HUDEP-2 (cell line): ENCODE data around the gene KIF23.
A peak's percentile ranks its signal among the peaks of the same experiment; 100 is the strongest.

ENCODE experiments used
- DNase-seq, 76 experiments: peaks; one replicate each; lab custom pipeline; 2025; ENCODE audit not compliant: unreplicated experiment in 76 of 76; lab: John Stamatoyannopoulos, UW

Gene KIF23

DNA sequence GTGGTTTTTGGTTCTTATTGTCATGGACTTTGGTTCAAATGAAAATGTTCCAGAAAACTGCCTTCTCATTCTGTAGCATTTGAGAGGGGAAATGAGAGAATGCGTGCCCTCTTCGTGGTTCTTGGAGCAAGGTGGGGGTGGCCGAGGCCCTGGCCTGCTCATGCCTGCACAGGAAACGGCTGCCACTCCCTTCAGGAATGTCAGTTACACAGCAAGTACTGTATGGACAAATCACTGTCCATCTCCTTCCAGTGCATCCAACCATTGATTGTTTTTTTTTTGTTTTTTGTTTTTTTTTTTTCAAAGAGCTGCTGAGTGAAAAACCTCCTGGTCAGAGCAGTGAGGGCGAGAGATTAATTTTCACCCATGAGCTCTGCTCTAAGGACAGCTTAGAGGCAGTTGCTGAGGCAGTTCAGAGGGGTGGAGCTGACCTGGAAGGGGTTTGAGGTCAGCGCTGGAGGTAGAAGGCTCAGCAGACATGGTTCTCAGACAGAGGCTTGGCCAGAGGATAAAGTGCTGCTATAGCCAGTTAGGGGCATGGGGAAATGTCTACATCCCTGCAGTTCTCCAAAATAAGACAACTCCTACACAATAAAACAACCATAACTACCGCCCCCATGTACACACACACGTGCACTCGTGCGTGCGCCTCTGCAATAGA is 20.2 kb upstream of the KIF23 start:
- DNase-seq = no peak

DNA sequence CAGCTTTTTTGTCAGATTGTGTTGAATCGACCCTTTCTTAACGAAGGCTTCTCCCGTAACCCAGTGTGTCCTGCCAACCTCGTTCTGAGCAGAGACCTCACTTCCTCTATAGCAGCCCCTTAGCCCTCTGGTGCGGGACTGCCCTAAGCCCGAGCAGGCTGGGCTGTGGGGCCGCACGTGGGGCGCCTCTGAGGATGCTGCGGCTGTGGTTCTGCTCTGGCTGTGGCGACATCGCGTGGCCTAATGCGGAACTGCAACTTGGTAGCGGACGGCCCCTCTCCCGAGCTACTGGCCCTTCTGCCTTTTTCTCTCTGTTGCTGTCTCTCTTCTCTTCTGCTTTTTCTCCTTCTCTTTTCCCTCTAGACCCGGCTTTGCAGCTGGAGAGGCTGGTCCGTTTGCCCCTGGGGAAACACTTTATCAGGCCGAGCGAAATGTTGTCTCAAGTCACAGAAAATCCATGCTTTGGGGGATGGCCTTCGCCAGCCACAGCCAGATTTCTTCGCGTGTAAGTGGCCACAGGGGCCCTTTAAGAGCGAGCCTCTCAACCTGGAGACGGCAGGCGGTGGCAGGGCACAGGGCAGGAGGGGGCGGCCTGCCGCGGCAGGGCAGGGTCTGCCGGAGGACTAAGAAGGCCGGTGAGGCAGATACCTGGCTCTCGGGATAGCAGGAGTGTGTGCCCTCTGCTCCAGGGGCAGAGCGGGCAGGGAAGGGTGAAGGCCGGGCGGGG is 19.4 kb upstream of the KIF23 start:
- peak in 65 of 76 experiments; percentile 5 to 85 (median 56) for DNase-seq

DNA sequence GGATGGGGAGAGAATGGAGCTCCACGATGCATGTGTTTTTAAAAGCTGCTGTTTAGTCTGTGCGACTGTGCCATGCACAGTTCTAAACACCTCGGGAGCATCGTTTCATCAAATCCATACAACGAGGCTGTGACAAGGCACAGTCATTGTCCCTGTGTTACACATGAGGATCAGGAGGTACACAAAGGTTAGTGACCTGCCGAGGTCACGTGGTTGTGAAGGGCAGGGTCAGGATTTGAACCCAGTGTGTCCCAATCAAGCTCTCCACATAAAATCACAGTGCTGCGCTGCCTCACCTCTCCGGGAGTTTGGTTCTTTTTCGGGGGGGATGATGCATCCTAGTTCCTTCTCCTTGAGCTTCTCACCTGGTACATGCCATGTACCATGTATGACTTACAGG is 18.7 kb upstream of the KIF23 start:
- DNase-seq = no peak

DNA sequence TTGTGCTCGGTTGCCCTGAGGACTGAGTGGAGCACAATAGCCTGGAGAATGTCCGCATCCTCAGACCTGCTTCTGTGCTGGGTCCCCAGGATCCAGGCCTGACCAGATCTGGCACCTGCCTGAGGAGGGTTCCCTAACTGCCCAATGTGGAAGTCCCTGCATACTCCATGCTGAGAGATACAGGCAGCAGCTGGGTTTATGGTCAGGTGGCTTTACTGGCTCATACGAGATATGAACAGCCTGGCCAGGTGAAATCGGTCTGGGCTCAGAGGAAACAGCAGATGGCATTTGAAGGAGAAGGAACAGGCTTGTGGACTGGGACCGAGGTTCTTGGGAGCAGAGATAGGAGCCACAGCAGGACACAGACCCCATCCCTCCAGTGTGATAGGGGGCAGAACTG is 18.2 kb upstream of the KIF23 start:
- DNase-seq = no peak

DNA sequence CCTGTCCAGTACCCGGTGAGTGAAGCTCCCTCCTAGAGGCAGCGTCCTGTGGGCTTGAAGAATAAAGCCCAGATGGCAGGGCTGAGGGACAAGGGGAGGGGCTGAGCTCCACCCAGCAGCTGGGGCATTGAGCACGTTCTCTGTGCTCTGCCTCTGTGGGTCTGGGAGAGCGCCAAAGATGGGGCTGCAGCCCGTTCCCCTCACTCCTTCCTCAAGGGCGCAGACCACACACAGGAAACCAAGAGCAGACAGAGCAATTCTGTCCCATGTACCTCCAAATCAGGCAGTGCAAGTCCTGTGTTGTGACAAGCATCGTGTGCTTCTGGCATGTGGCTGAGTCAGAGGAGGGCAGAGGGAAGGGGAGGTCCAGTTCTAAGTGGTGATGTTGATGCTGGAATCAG is 15.7 kb upstream of the KIF23 start:
- no peak for DNase-seq

DNA sequence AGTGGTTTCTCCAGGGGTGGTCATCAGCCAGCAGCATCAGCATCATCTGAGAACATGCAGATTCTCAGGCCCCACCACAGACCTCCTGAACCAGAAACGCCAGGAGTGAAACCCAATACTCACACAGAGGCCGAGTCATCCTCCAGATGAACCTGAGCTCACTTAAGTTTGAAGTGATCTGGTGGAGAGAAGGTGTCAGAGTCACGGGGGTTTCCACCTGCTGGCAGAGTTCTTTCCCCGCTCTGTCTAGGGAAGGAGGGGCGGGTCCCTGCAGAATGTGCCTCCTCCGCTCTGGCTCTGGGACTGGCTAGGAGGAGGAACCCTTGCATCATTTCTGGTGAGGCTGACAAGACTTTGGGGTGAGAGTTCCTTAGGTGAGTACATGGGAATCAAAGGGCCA is 13.3 kb upstream of the KIF23 start:
- no peak for DNase-seq

DNA sequence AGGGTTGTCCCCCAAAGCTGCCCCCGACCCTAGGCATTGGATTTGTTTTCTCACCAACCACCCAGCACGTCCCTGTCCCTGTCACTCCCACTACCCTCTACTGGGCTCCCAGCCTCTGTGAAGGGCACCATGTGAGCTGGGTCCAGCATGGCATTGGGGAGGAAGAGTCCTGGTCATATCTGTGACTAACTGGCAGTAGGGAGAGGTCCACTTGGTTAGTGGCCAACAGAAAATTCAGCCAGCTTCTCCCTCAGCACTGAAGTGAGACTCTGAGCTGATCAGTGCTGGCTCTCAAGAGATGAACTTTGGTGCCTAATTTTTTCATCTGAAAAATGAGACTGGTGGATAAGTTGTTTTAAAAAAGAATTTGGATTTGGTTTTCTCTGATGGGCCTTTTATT is 11.3 kb upstream of the KIF23 start:
- peak in 9 of 76 experiments; percentile 4 to 29 (median 11) for DNase-seq

DNA sequence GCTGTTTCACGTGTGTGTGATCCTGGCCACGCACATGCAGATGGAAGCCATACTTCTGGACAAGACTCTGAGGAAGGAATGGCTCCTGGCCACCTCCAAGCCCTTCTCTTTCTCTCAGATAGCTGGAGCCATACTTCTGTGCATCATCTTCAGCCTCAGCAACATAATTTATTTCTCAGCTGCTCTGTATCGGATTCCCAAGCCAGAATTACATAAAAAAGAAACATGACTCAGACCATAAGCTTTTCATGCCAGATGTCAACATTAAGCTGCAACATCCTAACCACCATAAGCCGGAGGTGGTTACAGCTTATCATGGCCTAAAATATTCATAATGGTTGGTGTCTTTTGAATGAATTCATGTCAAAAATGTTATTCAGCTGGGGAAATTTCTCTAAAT is 10.6 kb upstream of the KIF23 start:
- no peak for DNase-seq

DNA sequence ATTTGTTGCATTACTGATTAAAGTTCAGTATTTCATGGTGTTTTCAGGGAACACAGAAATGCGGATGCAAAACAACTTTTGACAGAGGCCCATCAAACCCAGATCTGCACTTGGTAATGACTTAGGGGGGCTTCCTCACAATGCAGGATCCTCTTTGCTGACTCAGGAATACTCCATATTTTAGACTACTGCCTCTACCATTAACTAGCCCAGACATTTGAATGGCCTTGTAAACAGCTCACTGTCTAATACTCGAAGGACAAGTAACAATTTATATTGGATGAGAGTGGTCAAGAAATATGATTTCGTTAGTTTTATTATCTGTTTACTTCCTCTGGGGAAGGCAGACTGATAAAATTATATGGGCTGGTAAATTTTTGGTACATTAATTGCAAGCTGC is 9.0 kb upstream of the KIF23 start:
- no peak for DNase-seq

DNA sequence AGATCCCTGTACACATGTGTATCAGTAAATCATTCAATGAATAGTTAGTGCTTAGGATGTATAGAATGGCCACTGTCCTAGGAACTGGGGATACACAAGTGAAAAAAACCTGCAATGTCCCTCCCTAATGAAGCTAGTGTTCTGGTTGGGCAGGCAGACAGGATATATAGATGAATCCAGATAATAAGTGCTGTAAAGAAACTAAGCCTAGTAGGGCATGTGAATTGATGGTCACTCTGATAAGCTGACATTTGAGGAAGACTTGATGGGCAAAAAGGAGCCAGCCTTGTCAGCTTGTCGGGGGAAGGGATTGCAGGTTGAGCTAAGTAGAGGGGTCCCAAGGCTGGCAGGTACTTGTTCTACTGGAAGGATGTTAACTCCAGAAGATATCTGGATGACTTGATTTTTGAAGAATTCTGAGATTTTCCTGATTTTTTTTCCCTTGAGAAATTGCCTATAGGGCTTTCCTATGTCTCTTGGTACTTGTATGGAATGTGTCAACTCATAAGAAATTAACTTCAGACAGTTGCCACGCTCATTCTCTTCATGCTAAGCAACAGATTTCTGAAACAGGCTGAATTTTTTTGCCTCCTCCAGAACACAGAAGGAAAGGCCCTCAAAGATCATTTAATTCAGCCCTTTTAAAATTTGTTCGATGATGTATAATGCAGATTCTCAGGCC is 6.3 kb upstream of the KIF23 start:
- no peak for DNase-seq

DNA sequence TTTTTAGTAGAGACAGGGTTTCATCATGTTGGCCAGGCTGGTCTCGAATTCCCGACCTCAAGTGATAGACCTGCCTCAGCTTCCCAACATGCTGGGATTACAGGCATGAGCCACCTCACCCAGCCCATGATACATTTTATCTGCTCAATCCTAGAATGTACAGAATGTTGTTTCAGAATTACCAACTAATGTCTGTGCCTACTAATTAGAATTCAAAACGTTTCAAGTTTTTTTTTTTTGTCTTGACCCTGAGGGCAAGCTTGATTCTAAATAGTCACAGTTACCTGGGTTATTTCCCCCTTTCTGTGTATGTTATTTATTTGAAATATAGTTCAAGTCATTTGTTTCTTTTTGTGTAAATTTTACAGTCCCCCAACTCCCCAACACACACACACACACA is 5.3 kb upstream of the KIF23 start:
- DNase-seq = no peak

DNA sequence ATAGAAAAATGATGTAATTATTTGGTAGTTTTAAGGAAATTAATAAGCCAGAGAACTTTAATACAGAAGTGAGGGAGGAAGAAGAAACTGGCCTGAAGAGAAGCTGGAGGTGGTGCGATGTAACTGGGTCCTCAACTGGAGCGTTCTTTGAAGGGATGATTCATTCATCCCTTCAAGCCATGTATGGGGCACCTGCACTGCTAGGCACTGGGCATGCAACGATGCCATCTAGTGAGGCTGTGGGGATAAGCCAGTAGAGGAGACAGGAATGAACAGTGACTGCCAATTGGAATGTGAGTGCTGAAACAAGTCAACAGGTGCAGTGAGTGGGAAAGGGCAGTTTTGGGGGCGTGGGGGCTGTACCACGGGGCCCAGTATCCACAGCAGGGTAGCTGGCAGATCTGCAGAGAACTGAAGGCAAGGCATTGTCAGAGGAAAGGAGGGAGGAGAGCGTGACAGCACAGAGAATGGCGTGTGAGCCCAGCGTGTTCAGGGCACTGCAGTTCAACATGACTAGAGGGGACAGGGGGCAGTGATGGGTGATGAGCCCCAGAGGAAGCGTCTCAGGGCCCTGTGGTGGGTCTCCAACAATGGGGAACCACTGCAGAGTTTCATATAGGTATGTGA is 3.8 kb upstream of the KIF23 start:
- DNase-seq = peak in 24 of 76 experiments; percentile 5 to 55 (median 15)

DNA sequence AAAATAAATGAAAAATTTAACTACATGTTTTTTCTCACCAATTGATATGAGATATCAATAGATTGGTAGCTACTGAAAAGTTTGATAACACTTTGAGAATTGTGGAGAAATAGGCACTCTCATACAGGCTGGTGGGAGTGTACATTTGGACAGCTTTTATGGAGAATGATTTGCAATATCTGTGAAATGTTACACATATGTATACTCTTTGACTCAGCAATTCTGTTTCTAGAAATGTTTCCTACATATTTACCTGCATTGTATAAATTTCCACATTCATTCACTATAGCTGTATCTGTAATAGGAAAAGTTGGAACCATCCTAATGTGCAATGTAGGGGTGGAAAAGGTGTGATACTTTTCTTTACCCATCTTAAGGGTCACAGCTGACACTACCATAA is 1.9 kb upstream of the KIF23 start:
- no peak for DNase-seq

DNA sequence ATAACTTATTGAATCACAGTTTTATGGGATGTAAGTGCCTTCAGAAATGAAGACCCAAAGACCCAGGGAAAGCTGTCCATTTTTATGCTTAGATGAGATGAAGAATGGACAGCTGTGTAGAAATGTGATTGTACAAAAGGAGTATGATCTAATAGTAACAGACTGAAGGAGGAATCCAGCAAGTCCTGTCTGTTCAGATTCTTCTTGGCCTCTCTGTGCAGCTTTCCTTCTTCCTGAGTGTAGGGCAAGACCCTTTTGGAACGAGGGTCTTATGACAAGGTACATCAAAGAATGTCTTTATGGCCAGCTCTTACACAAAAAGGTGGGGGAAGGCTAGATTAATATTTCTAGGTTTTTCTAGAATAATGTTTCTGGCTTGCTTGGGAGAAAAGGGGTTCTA is 1.4 kb upstream of the KIF23 start:
- DNase-seq = no peak

DNA sequence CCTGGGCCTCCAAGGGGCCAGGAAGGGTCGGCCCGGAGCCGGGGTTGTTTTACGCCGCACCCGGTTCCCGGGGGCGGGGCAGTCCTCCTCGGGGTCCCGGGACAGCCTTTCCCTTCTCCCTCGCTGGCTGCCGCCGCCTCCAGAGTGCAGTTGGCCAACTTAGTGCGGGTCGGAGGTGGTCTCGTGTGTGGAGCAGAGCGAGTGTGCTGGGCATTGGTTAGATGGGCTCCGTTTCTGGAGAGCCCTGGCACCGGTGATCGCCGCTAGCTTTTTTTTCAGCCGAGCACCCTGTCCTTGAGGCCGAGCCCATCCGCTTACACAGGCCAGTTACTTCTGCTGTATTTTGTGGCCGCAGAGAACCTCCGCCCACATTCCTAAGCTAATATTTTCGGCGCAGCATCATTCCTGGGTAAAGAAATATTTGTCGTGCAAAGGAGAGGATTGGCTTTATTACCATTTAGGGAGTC is 585 bp downstream of the KIF23 start:
- DNase-seq = peak in 41 of 76 experiments; percentile 5 to 46 (median 26)

DNA sequence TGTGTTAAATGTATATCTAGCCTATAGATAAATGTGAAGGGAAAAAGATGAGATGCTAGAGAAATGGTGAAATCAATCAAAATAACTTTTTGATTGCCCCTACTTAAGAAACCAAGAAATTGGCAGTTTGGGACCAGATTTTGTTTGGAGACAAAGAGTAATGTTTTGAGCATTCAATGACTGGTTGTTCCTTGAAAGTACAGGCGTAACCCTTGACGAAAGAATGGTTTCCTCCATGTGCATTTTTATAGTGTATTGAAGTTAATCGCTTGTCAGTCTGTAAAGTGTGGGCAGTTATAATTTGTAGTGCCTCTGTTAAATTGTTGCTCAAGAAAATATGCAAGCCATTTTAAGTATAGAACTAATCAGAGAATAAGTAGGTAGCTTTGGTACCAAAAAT is 1.2 kb downstream of the KIF23 start:
- DNase-seq = no peak

DNA sequence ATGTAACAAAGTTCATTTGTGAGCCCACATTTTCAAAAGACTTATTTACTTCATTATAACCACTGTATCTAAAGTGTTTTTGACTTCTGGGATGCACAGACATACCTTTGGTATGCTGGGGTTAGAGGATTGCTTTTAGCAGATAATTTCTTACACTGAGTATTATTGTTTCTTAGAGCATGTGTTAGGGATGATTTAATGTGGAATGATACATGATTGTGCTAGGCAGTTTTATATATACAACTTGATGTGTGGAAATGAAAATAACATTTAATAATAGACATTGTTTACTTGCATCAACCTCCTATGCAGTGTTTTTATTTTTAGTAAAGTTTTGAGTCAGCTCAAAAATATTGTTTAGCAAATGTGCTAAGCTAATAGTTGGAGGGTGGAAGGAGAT is 3.4 kb downstream of the KIF23 start:
- DNase-seq = no peak

DNA sequence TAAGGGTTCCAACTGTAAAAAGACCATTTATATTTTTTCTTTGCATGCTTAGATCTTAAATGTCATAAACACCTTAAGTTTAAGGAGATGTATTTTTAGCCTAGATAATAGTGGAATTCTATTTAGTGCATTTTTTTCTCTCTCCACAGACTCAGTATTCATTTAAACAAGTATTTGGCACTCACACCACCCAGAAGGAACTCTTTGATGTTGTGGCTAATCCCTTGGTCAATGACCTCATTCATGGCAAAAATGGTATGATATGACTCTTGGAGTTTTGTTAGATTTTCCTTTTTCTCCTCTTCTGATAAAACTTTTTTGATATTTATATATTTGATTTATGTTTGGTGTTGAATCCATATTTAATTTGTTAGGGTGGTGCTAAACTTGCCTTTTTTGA is 7.3 kb downstream of the KIF23 start:
- DNase-seq = no peak

DNA sequence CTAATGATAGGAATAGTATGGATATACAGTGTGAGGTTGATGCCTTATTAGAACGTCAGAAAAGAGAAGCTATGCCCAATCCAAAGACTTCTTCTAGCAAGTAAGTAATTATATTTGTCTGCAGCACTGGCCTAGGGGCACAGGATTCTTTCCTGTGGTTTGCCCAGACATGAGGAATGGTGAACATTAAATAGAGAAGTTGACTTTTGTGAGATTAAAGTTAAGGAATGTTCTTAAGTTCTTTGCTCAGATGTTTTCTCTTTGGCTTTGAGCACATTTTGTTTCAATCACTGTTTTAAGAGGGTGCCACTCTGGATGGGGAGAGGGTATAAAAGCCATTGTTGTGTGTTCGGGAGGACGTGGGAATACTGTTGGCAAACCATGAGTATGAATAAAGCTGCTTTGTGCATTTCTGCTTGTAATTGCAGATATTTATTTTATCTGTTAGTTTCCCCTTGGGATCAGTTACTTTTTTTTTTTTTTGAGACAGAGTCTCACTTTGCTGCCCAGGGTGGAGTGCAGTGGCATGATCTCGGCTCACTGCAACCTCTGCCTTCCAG is 8.3 kb downstream of the KIF23 start:
- no peak for DNase-seq

DNA sequence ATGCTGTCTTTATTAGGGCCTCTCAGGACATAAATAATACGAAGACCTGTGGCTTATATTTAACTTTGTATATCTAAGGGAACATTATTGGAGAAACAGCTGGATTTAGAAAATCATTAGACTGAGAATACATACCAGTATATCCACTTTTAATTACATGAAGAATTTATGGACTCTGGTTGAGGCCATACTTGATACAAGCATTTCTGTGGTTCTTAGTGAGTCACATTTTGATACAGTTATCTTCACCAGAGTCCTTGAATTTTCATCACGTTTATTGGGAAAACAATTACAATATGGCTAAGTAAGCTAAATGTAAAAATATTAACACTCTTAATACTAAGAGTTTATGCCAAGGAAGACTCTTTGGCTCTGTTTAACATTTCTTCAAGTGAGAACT is 9.9 kb downstream of the KIF23 start:
- DNase-seq = no peak

DNA sequence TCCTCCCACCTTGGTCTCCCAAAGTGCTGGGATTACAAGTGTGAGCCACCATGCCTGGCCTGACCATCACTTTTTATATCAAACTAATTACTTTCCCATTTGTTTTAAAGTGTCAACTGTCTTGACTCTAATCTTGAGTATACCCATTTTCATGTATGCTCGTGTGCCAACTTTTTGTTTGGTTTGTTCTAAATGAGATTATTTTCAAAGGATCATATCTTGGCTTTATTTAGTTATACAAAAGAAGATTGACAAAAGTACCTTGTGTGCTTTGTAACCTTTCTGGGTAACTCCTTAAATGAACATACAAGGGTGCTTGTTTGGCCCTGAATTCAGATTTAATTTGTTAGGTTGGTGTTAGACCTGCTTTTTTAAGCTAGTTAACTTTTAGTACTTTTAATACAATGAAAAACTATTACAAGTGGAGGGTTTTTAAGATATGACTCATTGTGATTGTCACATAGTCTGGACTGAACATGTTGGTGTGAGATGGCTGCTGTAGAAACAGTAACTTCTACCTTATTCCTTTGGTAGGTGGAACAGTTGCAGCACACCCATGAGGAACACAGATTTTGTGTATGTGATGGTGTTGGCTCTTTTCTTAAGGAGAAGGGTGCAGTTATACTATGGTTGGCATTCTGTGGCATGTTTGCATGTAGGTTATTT is 10.7 kb downstream of the KIF23 start:
- no peak for DNase-seq
